K562 (cell line): ENCODE results near the gene ARF4. TPM values are rescaled to one million over a fixed set of nuclear protein-coding genes. Genes with fewer than 3 reads are reported as not detected.

ENCODE experiments used
- EGR1 ChIP-seq: fragments of 450-650 bp; conservative IDR thresholded peaks from 2 replicates; pipeline ENCODE4 v1.6.1; 2017; ENCODE audit warnings: mild to moderate bottlenecking
- ESRRB ChIP-seq: fragments of 250-450 bp; sonication (Bioruptor Pico); IDR thresholded peaks from 2 replicates; pipeline ENCODE4 v1.5.0; 2020; ENCODE audit warnings: mild to moderate bottlenecking, moderate library complexity, borderline replicate concordance
- FOXJ2 ChIP-seq: fragments of 200-800 bp; sonication (Bioruptor generic); IDR thresholded peaks from 2 replicates; pipeline ENCODE4 v1.6.1; 2016; ENCODE audit warnings: missing genetic modification characterization, missing compliant biosample characterization
- GABPA ChIP-seq: fragments of 200-800 bp; sonication (Bioruptor generic); conservative IDR thresholded peaks from 2 replicates; pipeline ENCODE4 v1.6.1; 2016; ENCODE audit warnings: low read depth, missing genetic modification characterization, missing compliant biosample characterization
- GTF2F1 ChIP-seq: IDR thresholded peaks from 2 replicates; pipeline ENCODE4 v1.6.1; 2011; ENCODE audit warnings: low read depth, low read length, improper control_type of control experiment
- HDAC1 ChIP-seq, 2 experiments: fragments of 450-650 bp; IDR thresholded peaks; 2 replicates each; pipeline ENCODE4 v1.6.1; 2016 to 2017; ENCODE audit warnings: inconsistent platforms in 1 of 2, mild to moderate bottlenecking in 1 of 2, moderate library complexity in 1 of 2
- HDGF ChIP-seq: fragments of 450-650 bp; IDR thresholded peaks from 2 replicates; pipeline ENCODE4 v1.6.1; 2016
- KLF6 ChIP-seq: fragments of 250-450 bp; sonication (Bioruptor Pico); IDR thresholded peaks from 2 replicates; pipeline ENCODE4 v1.4.0; 2020; ENCODE audit warnings: mild to moderate bottlenecking, moderate library complexity, borderline replicate concordance
- LEF1 ChIP-seq: fragments of 450-650 bp; IDR thresholded peaks from 2 replicates; pipeline ENCODE4 v1.6.1; 2016; ENCODE audit warnings: mild to moderate bottlenecking
- POLR2A ChIP-seq: fragments of 450-650 bp; conservative IDR thresholded peaks from 2 replicates; pipeline ENCODE4 v1.6.1; 2016
- POLR2AphosphoS2 ChIP-seq: IDR thresholded peaks from 2 replicates; pipeline ENCODE4 v1.6.1; 2012; ENCODE audit warnings: low read length, improper control_type of control experiment
- RCOR1 ChIP-seq, 2 experiments: IDR thresholded peaks; 2 replicates each; pipeline ENCODE4 v1.6.1; 2012; ENCODE audit warnings: low read depth in 2 of 2, low read length in 2 of 2, borderline replicate concordance in 1 of 2, improper control_type of control experiment in 1 of 2
- RFX1 ChIP-seq: fragments of 450-650 bp; IDR thresholded peaks from 2 replicates; pipeline ENCODE4 v1.6.1; 2016; ENCODE audit warnings: mild to moderate bottlenecking, moderate library complexity
- ZBED1 ChIP-seq: IDR thresholded peaks from 2 replicates; pipeline ENCODE4 v1.6.1; 2014
- ZBTB17 ChIP-seq: fragments of 450-650 bp; formaldehyde crosslinking; IDR thresholded peaks from 2 replicates; pipeline ENCODE4 v1.4.0; 2020; ENCODE audit warnings: mild to moderate bottlenecking
- ZNF232 ChIP-seq: sonication (generic); formaldehyde crosslinking; IDR thresholded peaks from 2 replicates; pipeline ENCODE4 v1.8.0; 2022; ENCODE audit warnings: mild to moderate bottlenecking, missing genetic modification reagents
- ZNF507 ChIP-seq: conservative IDR thresholded peaks from 2 replicates; pipeline ENCODE4 v1.6.1; 2017; ENCODE audit warnings: missing genetic modification characterization, missing compliant biosample characterization
- polyA plus RNA-seq, 8 experiments: library from polyadenylated mRNA; depleted of rRNA in 4 of 8; stranded (reverse) in 5 of 8; unstranded in 3 of 8; fragments of >200 nt; fragmentation: Nextera tagmentation in 2 of 8; fragmentation: Illumina TruSeq in 1 of 8; extraction: Ambion mirVana in 2 of 8; extraction: Trizol in 1 of 8; gene quantifications; 2 replicates each; pipeline versions ENCODE4 v1.2.1 to v1.2.3, GENCODE V29; 2011 to 2014; ENCODE audit warnings: inconsistent platforms in 1 of 8, missing spikeins in 1 of 8
- total RNA-seq, 7 experiments: library from RNA; depleted of rRNA in 6 of 7; stranded (reverse); fragments of >200 nt in 6 of 7; fragmentation: Illumina TruSeq in 2 of 7; extraction: Trizol in 2 of 7; gene quantifications; 2 replicates each; pipeline versions ENCODE4 v1.2.1 to v1.2.3, GENCODE V29; 2011 to 2021; ENCODE audit warnings: low replicate concordance in 1 of 7
- TF ChIP-seq, protein P1 (sequence below): fragments of 450-650 bp; formaldehyde crosslinking; IDR thresholded peaks from 2 replicates; pipeline ENCODE4 v1.4.0; 2020; ENCODE audit warnings: mild to moderate bottlenecking
- TF ChIP-seq, protein P2 (sequence below): fragments of 450-650 bp; formaldehyde crosslinking; IDR thresholded peaks from 2 replicates; pipeline ENCODE4 v1.4.0; 2022; ENCODE audit warnings: missing genetic modification characterization
- TF ChIP-seq, protein P3 (sequence below): fragments of 250-450 bp; sonication (Bioruptor Pico); IDR thresholded peaks from 2 replicates; pipeline ENCODE4 v1.4.0; 2020
- TF ChIP-seq, protein P4 (sequence below): fragments of 450-650 bp; IDR thresholded peaks from 2 replicates; pipeline ENCODE4 v1.6.1; 2016; ENCODE audit warnings: borderline replicate concordance
- TF ChIP-seq, protein P5 (sequence below): fragments of 200-800 bp; sonication (Bioruptor generic); IDR thresholded peaks from 2 replicates; pipeline ENCODE4 v1.6.1; 2017; ENCODE audit warnings: missing genetic modification characterization, missing compliant biosample characterization

The ARF4 gene
- total and polyA plus RNA-seq, 9 of the 15 experiments (the other 6 are each of a cell fraction or from before 2014, with no cell fraction given): 41.1 to 273 (median 83.8) TPM

DNA sequence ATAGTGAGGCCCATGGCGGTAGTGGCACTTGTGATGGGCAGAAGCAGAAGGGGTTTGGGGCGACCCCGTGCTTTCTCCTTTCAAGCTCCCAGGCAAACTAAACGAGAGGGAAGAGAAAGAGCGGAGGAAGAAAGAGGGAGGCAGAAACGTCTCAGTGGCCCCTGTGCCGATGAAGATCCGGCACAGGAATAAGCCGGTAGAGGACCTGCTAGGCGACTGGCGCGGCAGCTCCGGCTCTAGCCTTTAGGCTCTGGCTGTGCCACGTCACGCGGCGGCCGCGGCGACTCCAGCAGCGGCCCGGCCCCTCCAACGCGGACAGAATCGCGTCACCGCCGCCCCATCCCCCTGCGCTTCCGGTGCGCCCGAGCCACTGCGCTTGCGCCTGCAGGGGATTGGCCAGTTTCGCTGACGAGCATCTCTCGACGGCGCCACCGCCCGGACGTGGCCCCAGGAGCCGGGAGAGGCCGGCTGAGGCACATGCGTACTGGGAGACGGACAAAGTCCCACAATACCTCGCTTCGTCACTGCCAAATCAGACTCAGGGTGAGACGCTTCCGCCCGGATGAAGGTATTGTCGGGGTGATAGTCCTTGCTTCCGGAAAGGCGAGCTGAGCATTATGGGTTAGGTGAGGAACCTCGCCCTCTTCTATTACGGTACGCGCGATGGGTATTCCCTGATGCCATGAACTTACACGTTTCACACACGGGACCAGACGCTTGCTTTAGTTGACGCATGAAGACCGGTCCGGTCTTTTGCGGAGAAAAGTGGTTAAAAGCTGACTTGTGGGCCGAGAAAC, at the start of gene ARF4 (continued):
- peak in 1 of 2 experiments; percentile 75; a peak in 2 of 4 replicates for TF ChIP-seq HDAC1 (IDR thresholded peaks at IDR 0.05)
- no peak for TF ChIP-seq EGR1
- no peak for TF ChIP-seq LEF1
- TF ChIP-seq ESRRB (CRISPR knock-in tag): no peak
- TF ChIP-seq, protein P1, sequence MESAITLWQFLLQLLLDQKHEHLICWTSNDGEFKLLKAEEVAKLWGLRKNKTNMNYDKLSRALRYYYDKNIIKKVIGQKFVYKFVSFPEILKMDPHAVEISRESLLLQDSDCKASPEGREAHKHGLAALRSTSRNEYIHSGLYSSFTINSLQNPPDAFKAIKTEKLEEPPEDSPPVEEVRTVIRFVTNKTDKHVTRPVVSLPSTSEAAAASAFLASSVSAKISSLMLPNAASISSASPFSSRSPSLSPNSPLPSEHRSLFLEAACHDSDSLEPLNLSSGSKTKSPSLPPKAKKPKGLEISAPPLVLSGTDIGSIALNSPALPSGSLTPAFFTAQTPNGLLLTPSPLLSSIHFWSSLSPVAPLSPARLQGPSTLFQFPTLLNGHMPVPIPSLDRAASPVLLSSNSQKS (CRISPR knock-in tag): no peak
- TF ChIP-seq ZBTB17 (CRISPR knock-in tag): no peak
- TF ChIP-seq, protein P2, sequence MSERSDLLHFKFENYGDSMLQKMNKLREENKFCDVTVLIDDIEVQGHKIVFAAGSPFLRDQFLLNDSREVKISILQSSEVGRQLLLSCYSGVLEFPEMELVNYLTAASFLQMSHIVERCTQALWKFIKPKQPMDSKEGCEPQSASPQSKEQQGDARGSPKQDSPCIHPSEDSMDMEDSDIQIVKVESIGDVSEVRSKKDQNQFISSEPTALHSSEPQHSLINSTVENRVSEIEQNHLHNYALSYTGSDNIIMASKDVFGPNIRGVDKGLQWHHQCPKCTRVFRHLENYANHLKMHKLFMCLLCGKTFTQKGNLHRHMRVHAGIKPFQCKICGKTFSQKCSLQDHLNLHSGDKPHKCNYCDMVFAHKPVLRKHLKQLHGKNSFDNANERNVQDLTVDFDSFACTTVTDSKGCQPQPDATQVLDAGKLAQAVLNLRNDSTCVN: no peak
- TF ChIP-seq RFX1: peak; percentile 14; the same call in 1 of the 2 replicates
- TF ChIP-seq POLR2AphosphoS2: peak; percentile 68; the same call in 1 of the 2 replicates
- TF ChIP-seq GTF2F1: peak; percentile 33; the same call in 1 of the 2 replicates
- TF ChIP-seq KLF6 (CRISPR knock-in tag): no peak
- no peak for TF ChIP-seq HDGF
- no peak for TF ChIP-seq ZNF232 (CRISPR knock-in tag)
- peak; percentile 64 for TF ChIP-seq FOXJ2 (tag)
- 0 out of 4 replicates have a peak, but pooled peaks of 1 of the 2 experiments have one; percentile 9 for TF ChIP-seq RCOR1 (IDR thresholded peaks at IDR 0.05; ENCODE audit: borderline replicate concordance in 1 of 2, low read depth in 2 of 2, low read length in 2 of 2)
- TF ChIP-seq, protein P3, sequence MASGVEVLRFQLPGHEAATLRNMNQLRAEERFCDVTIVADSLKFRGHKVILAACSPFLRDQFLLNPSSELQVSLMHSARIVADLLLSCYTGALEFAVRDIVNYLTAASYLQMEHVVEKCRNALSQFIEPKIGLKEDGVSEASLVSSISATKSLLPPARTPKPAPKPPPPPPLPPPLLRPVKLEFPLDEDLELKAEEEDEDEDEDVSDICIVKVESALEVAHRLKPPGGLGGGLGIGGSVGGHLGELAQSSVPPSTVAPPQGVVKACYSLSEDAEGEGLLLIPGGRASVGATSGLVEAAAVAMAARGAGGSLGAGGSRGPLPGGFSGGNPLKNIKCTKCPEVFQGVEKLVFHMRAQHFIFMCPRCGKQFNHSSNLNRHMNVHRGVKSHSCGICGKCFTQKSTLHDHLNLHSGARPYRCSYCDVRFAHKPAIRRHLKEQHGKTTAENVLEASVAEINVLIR (CRISPR knock-in tag): peak; percentile 92
- TF ChIP-seq, protein P4, sequence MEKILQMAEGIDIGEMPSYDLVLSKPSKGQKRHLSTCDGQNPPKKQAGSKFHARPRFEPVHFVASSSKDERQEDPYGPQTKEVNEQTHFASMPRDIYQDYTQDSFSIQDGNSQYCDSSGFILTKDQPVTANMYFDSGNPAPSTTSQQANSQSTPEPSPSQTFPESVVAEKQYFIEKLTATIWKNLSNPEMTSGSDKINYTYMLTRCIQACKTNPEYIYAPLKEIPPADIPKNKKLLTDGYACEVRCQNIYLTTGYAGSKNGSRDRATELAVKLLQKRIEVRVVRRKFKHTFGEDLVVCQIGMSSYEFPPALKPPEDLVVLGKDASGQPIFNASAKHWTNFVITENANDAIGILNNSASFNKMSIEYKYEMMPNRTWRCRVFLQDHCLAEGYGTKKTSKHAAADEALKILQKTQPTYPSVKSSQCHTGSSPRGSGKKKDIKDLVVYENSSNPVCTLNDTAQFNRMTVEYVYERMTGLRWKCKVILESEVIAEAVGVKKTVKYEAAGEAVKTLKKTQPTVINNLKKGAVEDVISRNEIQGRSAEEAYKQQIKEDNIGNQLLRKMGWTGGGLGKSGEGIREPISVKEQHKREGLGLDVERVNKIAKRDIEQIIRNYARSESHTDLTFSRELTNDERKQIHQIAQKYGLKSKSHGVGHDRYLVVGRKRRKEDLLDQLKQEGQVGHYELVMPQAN: peak; percentile 70
- TF ChIP-seq, protein P5, sequence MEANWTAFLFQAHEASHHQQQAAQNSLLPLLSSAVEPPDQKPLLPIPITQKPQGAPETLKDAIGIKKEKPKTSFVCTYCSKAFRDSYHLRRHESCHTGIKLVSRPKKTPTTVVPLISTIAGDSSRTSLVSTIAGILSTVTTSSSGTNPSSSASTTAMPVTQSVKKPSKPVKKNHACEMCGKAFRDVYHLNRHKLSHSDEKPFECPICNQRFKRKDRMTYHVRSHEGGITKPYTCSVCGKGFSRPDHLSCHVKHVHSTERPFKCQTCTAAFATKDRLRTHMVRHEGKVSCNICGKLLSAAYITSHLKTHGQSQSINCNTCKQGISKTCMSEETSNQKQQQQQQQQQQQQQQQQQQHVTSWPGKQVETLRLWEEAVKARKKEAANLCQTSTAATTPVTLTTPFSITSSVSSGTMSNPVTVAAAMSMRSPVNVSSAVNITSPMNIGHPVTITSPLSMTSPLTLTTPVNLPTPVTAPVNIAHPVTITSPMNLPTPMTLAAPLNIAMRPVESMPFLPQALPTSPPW: peak; percentile 51; the same call in 1 of the 2 replicates
- TF ChIP-seq GABPA (tag): peak; percentile 92
- TF ChIP-seq POLR2A: peak; percentile 97
- no peak for TF ChIP-seq ZNF507 (tag)
- TF ChIP-seq ZBED1: 0 out of 2 replicates have a peak, but pooled peaks have one; percentile 40
